PC-9 (cell line): ENCODE measurements around the gene IL18RAP. TPM values are rescaled to one million over a fixed set of nuclear protein-coding genes. Genes with fewer than 3 reads are reported as not detected.

Source experiments
- BruUV-seq: library from RNA; stranded (reverse); fragments of 400-500 nt; replicated peaks from 2 replicates; lab custom pipeline; 2021; lab: Mats Ljungman, UMichigan
- CTCF ChIA-PET: fragments of 300-600 bp; sonication (Branson Sonifier 250); formaldehyde crosslinking; loops from one replicate; lab custom pipeline; 2022; ENCODE audit warnings: antibody characterized with exemption; lab: Charles Lee
- POLR2A ChIA-PET: fragments of 300-600 bp; sonication (Branson Sonifier 250); formaldehyde crosslinking; loops from one replicate; lab custom pipeline; 2022; ENCODE audit warnings: antibody characterized with exemption; ENCODE audit not compliant: unreplicated experiment; lab: Charles Lee
- DNase-seq, 2 experiments: peaks; one replicate each; pipeline versions ENCODE4 v3.0.0 to v3.0.0-alpha.2; 2015 to 2022; ENCODE audit warnings: mixed read lengths in 1 of 2
- H2AFZ ChIP-seq: fragments of 200-600 bp; sonication (generic); 2 replicates; pipeline ENCODE4 v1.8.1; 2017; ENCODE audit warnings: antibody characterized with exemption
- H3F3A ChIP-seq: fragments of 200-600 bp; sonication (generic); 2 replicates; pipeline ENCODE4 v1.8.1; 2017; ENCODE audit warnings: antibody characterized with exemption, mild to moderate bottlenecking, low read depth; ENCODE audit not compliant: insufficient read depth
- H3K27ac ChIP-seq: fragments of 200-600 bp; sonication (generic); 2 replicates; pipeline ENCODE4 v1.6.1; 2016; ENCODE audit warnings: mixed run types
- H3K27me3 ChIP-seq: fragments of 200-600 bp; sonication (generic); 2 replicates; pipeline ENCODE4 v1.6.1; 2016; ENCODE audit warnings: low read depth, mixed run types; ENCODE audit not compliant: insufficient read depth
- H3K36me3 ChIP-seq: fragments of 200-600 bp; sonication (generic); 2 replicates; pipeline ENCODE4 v1.6.1; 2016; ENCODE audit warnings: low read depth, mixed run types
- H3K4me1 ChIP-seq: fragments of 200-600 bp; sonication (generic); replicated peaks from 2 replicates; pipeline ENCODE4 v1.6.1; 2016; ENCODE audit warnings: mixed run types; ENCODE audit not compliant: insufficient read depth
- H3K4me2 ChIP-seq: fragments of 200-600 bp; sonication (generic); 2 replicates; pipeline ENCODE4 v1.6.1; 2017; ENCODE audit warnings: mixed run types
- H3K4me3 ChIP-seq: fragments of 200-600 bp; sonication (generic); 2 replicates; pipeline ENCODE4 v1.6.1; 2016; ENCODE audit warnings: mixed run types
- H3K79me2 ChIP-seq: fragments of 200-600 bp; sonication (generic); 2 replicates; pipeline ENCODE4 v1.6.1; 2017; ENCODE audit warnings: low read depth, mixed run types
- H3K9me2 ChIP-seq: fragments of 200-600 bp; sonication (generic); 2 replicates; pipeline ENCODE4 v1.8.1; 2017; ENCODE audit warnings: mild to moderate bottlenecking; ENCODE audit not compliant: insufficient read depth
- H3K9me3 ChIP-seq: fragments of 200-600 bp; sonication (generic); 2 replicates; pipeline ENCODE4 v1.8.1; 2016; ENCODE audit warnings: low read depth; ENCODE audit not compliant: insufficient read depth
- H4K20me1 ChIP-seq: fragments of 200-600 bp; sonication (generic); 2 replicates; pipeline ENCODE4 v1.8.1; 2017; ENCODE audit not compliant: insufficient read depth
- EZH2 ChIP-seq: fragments of 200-600 bp; sonication (generic); IDR thresholded peaks from 2 replicates; pipeline ENCODE4 v1.8.0; 2017; ENCODE audit warnings: antibody characterized with exemption, low read depth
- intact Hi-C: fragments of 100-400 bp; cut with micrococcal nuclease; formaldehyde crosslinking; loops from one replicate; pipeline ENCODE4 v1.10.0; 2022; ENCODE audit not compliant: unreplicated experiment
- total RNA-seq: library from RNA; stranded (reverse); gene quantifications from 2 replicates; pipeline ENCODE4 v1.2.3, GENCODE V29; 2021
- TF ChIP-seq, protein P1 (sequence below): fragments of 200-600 bp; sonication (generic); conservative IDR thresholded peaks from 2 replicates; pipeline ENCODE4 v1.6.1; 2017; ENCODE audit warnings: mixed run types, antibody characterized with exemption, mild to moderate bottlenecking, moderate library complexity

Gene IL18RAP
- total RNA-seq, 1 experiment from 2014 or later: not detected

DNA sequence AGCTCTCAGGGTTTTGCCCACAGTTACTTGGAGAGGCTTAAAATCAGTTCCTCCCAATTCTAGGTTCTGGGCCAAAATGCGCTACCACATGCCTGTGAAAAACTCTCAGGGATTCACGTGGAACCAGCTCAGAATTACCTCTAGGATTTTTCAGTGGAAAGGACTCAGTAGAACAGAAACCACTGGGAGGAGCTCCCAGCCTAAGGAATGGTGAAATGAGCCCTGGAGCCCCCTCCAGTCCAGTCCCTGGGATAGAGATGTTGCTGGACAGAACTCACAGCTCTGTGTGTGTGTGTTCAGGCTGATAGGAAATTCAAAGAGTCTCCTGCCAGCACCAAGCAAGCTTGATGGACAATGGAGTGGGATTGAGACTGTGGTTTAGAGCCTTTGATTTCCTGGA is 29.0 kb downstream of the IL18RAP start:
- intact Hi-C loops: loop anchor here (5.0 kb wide), 2 partner anchors 165 to 250 kb away; partner anchors contain the start of gene SLC9A2
- Histone ChIP-seq H3K27me3 (no peaks in the 10 kb centered on the region), H4K20me1 (no peaks in the 10 kb centered on the region), H3F3A (no peaks in the 10 kb centered on the region), H3K36me3 (no peaks in the 10 kb centered on the region), H3K27ac (no peak overlapping the region), H3K4me3 (no peak overlapping the region), H3K4me2 (no peak overlapping the region), H3K4me1 (no peaks in the 10 kb centered on the region), H3K9me2 (no peaks in the 10 kb centered on the region), H3K9me3 (peaks cover 4% of the 10 kb centered on the region; the same call in 1 of the 2 replicates), H2AFZ (no peak overlapping the region), H3K79me2 (no peaks in the 10 kb centered on the region)
- ChIA-PET POLR2A (interaction anchor here (0.6 kb wide), 1 partner anchor 200 kb away, joined by 6 read pairs; no protein-coding TSS in a partner anchor), CTCF (interaction anchor here (0.6 to 1.2 kb wide), 6 partner anchors 16 to 715 kb away, joined by 3 to 5 read pairs (median 4); no protein-coding TSS in a partner anchor)
- TF ChIP-seq EZH2: no peak
- TF ChIP-seq, protein P1, sequence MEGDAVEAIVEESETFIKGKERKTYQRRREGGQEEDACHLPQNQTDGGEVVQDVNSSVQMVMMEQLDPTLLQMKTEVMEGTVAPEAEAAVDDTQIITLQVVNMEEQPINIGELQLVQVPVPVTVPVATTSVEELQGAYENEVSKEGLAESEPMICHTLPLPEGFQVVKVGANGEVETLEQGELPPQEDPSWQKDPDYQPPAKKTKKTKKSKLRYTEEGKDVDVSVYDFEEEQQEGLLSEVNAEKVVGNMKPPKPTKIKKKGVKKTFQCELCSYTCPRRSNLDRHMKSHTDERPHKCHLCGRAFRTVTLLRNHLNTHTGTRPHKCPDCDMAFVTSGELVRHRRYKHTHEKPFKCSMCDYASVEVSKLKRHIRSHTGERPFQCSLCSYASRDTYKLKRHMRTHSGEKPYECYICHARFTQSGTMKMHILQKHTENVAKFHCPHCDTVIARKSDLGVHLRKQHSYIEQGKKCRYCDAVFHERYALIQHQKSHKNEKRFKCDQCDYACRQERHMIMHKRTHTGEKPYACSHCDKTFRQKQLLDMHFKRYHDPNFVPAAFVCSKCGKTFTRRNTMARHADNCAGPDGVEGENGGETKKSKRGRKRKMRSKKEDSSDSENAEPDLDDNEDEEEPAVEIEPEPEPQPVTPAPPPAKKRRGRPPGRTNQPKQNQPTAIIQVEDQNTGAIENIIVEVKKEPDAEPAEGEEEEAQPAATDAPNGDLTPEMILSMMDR: no peak
- no peak for DNase-seq
- BruUV-seq: no TSS peak

DNA sequence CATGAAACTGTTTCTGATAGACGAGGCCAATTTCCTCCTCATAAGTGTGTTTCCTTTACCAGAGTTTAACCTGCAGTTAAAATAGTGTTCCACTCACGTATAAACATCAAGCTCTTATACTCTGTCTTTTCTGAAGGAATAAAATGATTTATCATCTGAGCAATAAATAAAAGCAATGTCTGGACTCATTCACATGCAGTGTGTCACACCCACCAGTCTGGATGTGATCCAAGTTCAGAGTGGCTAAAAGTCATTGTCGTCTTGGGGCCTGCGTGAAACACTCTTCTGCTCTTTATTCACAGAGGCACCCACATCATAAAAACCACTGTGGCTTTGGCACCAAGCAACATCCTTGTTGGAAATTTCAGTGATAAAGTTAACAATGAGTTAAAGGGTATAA is 30.5 kb downstream of the IL18RAP start:
- Histone ChIP-seq H4K20me1 (no peaks in the 10 kb centered on the region), H3K4me3 (no peak overlapping the region), H3K27ac (no peak overlapping the region), H3K27me3 (no peaks in the 10 kb centered on the region), H2AFZ (no peak overlapping the region), H3K4me1 (no peaks in the 10 kb centered on the region), H3K9me3 (peaks cover 4% of the 10 kb centered on the region; the same call in 1 of the 2 replicates), H3K4me2 (no peak overlapping the region), H3K9me2 (no peaks in the 10 kb centered on the region), H3K36me3 (no peaks in the 10 kb centered on the region), H3F3A (no peaks in the 10 kb centered on the region), H3K79me2 (no peaks in the 10 kb centered on the region)
- no peak for TF ChIP-seq EZH2
- DNase-seq: no peak
- POLR2A ChIA-PET: no interaction called here
- no TSS peak for BruUV-seq
- CTCF ChIA-PET: no interaction called here
- intact Hi-C loops: loop anchor here (5.0 kb wide), 2 partner anchors 164 to 249 kb away; partner anchors contain the start of gene SLC9A2

DNA sequence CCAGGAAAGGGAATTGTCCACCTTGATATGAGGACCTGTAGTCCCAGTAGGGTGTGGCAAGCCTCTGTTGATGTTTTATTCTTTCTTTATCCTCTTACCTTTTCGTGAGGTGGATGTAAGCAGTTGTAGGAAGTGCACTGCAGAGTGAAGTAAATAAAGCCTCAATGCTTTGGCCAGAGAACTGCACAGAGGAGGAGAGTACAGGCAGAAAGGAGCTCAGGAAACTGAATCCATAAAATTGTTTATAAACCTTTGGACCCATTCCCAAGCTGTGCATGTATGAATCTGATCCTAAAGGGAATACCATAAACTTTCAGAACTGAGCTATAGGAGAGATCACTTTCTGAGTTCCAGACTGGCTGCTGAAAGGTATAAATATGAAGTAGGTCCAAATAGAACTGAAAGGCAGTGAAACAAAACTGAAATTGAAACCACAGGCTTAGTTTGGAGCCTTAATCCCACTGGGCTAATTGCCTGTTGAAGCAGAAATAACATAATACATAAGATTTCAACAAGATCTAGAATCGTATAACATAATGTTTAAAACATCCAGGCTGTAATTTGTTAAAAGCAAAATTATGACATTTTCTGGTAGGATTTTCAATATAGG is 32.2 kb downstream of the IL18RAP start:
- no peak overlapping the region for H3K27ac ChIP-seq
- TF ChIP-seq, protein P1: no peak
- TF ChIP-seq EZH2: no peak
- CTCF ChIA-PET: no interaction called here
- no peaks in the 10 kb centered on the region for H4K20me1 ChIP-seq
- H3K36me3 ChIP-seq: no peaks in the 10 kb centered on the region
- no peaks in the 10 kb centered on the region for H3K79me2 ChIP-seq
- H3K9me2 ChIP-seq: no peaks in the 10 kb centered on the region
- POLR2A ChIA-PET: no interaction called here
- no peaks in the 10 kb centered on the region for H3K4me1 ChIP-seq
- H3K4me3 ChIP-seq: no peak overlapping the region
- DNase-seq: no peak
- no peaks in the 10 kb centered on the region for H3F3A ChIP-seq
- intact Hi-C loops: no loop called here
- no TSS peak for BruUV-seq
- H3K9me3 ChIP-seq: peaks cover 4% of the 10 kb centered on the region; the same call in 1 of the 2 replicates
- no peak overlapping the region for H3K4me2 ChIP-seq
- H2AFZ ChIP-seq: no peak overlapping the region
- H3K27me3 ChIP-seq: no peaks in the 10 kb centered on the region
